ENCODE data around the gene HOXC11. TPM values are rescaled to one million over a fixed set of nuclear protein-coding genes. Genes with fewer than 3 reads are reported as not detected.

HOXC11 gene
- total RNA-seq, 1 donor from 2014 or later = not detected

DNA sequence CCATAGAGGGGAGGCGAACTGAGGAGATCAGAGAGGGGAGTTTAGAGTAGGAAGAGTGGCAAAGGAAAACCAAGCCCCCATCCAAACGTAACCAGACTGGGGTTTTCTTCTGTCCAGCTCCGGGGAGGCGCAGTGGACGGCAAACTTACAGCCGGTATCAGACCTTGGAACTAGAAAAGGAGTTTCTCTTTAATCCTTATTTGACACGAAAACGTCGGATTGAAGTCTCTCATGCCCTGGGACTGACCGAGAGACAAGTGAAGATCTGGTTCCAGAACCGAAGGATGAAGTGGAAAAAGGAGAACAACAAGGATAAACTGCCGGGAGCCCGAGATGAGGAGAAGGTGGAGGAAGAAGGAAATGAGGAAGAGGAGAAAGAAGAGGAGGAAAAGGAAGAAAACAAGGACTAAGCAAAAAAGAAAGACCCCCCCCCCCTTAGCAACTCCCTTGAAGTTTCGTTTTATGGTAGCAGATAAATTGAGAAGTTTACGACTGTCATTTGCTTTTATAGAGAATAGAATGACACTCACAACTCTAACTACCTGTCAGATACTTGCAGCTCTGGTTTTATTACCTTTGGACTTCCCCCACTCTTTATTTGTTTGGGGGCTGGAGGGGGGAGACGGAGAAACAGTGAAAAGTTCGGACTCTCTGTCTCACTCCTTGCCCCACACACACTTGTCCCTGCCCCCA, 38.2 kb downstream of the HOXC11 start:
- H3K4me1 Mint-ChIP-seq (ENCODE audit: low read depth, unreplicated experiment) = no peaks in the 10 kb centered on the region
- H3K27ac Mint-ChIP-seq (ENCODE audit: unreplicated experiment) = no peak overlapping the region
- H3K36me3 Mint-ChIP-seq (ENCODE audit: unreplicated experiment) = no peaks in the 10 kb centered on the region
- H3K4me3 Mint-ChIP-seq (ENCODE audit: unreplicated experiment) = no peak overlapping the region
- peaks cover 4% of the 10 kb centered on the region for H3K9me3 Mint-ChIP-seq (ENCODE audit: unreplicated experiment)
- DNase-seq = no peak
- TF ChIP-seq, protein P1, sequence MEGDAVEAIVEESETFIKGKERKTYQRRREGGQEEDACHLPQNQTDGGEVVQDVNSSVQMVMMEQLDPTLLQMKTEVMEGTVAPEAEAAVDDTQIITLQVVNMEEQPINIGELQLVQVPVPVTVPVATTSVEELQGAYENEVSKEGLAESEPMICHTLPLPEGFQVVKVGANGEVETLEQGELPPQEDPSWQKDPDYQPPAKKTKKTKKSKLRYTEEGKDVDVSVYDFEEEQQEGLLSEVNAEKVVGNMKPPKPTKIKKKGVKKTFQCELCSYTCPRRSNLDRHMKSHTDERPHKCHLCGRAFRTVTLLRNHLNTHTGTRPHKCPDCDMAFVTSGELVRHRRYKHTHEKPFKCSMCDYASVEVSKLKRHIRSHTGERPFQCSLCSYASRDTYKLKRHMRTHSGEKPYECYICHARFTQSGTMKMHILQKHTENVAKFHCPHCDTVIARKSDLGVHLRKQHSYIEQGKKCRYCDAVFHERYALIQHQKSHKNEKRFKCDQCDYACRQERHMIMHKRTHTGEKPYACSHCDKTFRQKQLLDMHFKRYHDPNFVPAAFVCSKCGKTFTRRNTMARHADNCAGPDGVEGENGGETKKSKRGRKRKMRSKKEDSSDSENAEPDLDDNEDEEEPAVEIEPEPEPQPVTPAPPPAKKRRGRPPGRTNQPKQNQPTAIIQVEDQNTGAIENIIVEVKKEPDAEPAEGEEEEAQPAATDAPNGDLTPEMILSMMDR (IDR thresholded peaks at IDR 0.05; ENCODE audit: partially characterized antibody, unreplicated experiment) = no peak
- peaks cover 46% of the 10 kb centered on the region for H3K27me3 Mint-ChIP-seq (ENCODE audit: unreplicated experiment)

- no peak overlapping the region for H3K27ac Mint-ChIP-seq (ENCODE audit: unreplicated experiment)
- DNase-seq = no peak
- H3K27me3 Mint-ChIP-seq (ENCODE audit: unreplicated experiment) = peaks cover 44% of the 10 kb centered on the region
- H3K4me1 Mint-ChIP-seq (ENCODE audit: low read depth, unreplicated experiment) = no peaks in the 10 kb centered on the region
- no peaks in the 10 kb centered on the region for H3K36me3 Mint-ChIP-seq (ENCODE audit: unreplicated experiment)
- TF ChIP-seq, protein P1 (IDR thresholded peaks at IDR 0.05; ENCODE audit: partially characterized antibody, unreplicated experiment) = no peak
- peaks cover 6% of the 10 kb centered on the region for H3K9me3 Mint-ChIP-seq (ENCODE audit: unreplicated experiment)
- no peak overlapping the region for H3K4me3 Mint-ChIP-seq (ENCODE audit: unreplicated experiment)
Observed at GRCh38 chr12:54011665-54012532, 39.0 kb downstream of the HOXC11 start.

- Mint-ChIP-seq H3K27me3 (ENCODE audit: unreplicated experiment) (peaks cover 46% of the 10 kb centered on the region), H3K4me1 (ENCODE audit: low read depth, unreplicated experiment) (peaks cover 6% of the 10 kb centered on the region), H3K9me3 (ENCODE audit: unreplicated experiment) (peaks cover 6% of the 10 kb centered on the region), H3K4me3 (ENCODE audit: unreplicated experiment) (no peak overlapping the region), H3K36me3 (ENCODE audit: unreplicated experiment) (no peaks in the 10 kb centered on the region), H3K27ac (ENCODE audit: unreplicated experiment) (no peak overlapping the region)
- TF ChIP-seq, protein P1 (IDR thresholded peaks at IDR 0.05; ENCODE audit: partially characterized antibody, unreplicated experiment) = no peak
- no peak for DNase-seq
Observed at GRCh38 chr12:54012631-54013409, 39.9 kb downstream of the HOXC11 start.

DNA sequence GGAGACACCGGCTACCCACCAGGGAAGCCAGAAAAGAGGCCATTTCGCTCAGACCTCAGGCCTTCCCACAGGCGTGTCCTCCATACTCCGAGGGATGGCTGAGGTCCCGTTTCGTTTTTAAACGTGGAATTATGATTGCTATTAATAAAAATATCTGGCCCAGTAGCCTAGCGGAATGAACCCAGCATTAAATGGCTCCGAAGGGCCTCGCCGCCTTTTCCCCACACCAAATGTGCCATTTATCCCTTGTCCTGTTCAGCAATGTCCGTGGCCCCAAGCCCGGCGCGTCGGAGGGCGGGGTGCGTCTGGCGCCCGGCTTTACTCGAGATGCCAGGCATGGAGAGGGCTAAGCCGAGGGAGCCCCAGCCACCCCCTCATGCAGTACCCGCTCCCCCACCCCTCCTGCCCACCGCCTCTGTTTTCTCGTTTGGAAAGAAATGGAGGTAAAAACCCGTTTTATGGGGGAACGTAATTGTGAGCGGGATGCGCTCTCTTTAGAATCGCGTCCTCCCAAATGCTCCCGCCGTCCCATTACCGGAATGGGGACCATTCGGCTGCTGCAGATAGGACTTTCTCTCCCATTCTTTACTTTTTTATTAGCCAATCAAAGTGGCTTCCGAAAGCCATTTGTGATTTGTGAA, 41.6 kb downstream of the HOXC11 start:
- H3K9me3 Mint-ChIP-seq (ENCODE audit: unreplicated experiment) = peaks cover 6% of the 10 kb centered on the region
- no peak overlapping the region for H3K27ac Mint-ChIP-seq (ENCODE audit: unreplicated experiment)
- H3K27me3 Mint-ChIP-seq (ENCODE audit: unreplicated experiment) = peaks cover 46% of the 10 kb centered on the region
- TF ChIP-seq, protein P1 (IDR thresholded peaks at IDR 0.05; ENCODE audit: partially characterized antibody, unreplicated experiment) = no peak
- H3K4me1 Mint-ChIP-seq (ENCODE audit: low read depth, unreplicated experiment) = peaks cover 9% of the 10 kb centered on the region
- no peaks in the 10 kb centered on the region for H3K36me3 Mint-ChIP-seq (ENCODE audit: unreplicated experiment)
- H3K4me3 Mint-ChIP-seq (ENCODE audit: unreplicated experiment) = no peak overlapping the region
- DNase-seq = no peak

Data from glutamatergic neuron (in vitro differentiated cells).